Neural progenitor cell (in vitro differentiated cells): Measurements from ENCODE around the gene C3orf22. TPM values are rescaled to one million over a fixed set of nuclear protein-coding genes. Genes with fewer than 3 reads are reported as not detected.

Experiments used
- DNase-seq: peaks from one replicate; pipeline ENCODE4 v3.0.0-alpha.2; 2016; ENCODE audit warnings: low spot score
- H2AFZ ChIP-seq: fragments of 200-600 bp; sonication (generic); replicated peaks from 2 replicates; pipeline ENCODE4 v1.6.1; 2016; ENCODE audit warnings: antibody characterized with exemption
- H3F3A ChIP-seq: fragments of 200-600 bp; sonication (generic); 2 replicates; pipeline ENCODE4 v1.6.1; 2016; ENCODE audit warnings: antibody characterized with exemption, low read depth
- H3K27ac ChIP-seq: fragments of 200-600 bp; sonication (generic); 2 replicates; pipeline ENCODE4 v1.5.1; 2016; ENCODE audit warnings: mild to moderate bottlenecking
- H3K27me3 ChIP-seq: fragments of 200-600 bp; sonication (generic); 2 replicates; pipeline ENCODE4 v1.6.1; 2016; ENCODE audit warnings: mild to moderate bottlenecking, moderate library complexity
- H3K36me3 ChIP-seq: fragments of 200-600 bp; sonication (generic); 2 replicates; pipeline ENCODE4 v1.5.1; 2016
- H3K4me1 ChIP-seq: fragments of 200-600 bp; sonication (generic); 2 replicates; pipeline ENCODE4 v1.6.1; 2016; ENCODE audit warnings: mixed run types
- H3K4me2 ChIP-seq: fragments of 200-600 bp; sonication (generic); 2 replicates; pipeline ENCODE4 v1.6.1; 2016
- H3K4me3 ChIP-seq: fragments of 200-600 bp; sonication (generic); 2 replicates; pipeline ENCODE4 v1.5.1; 2016
- H3K79me2 ChIP-seq: fragments of 200-600 bp; sonication (generic); 2 replicates; pipeline ENCODE4 v1.6.1; 2016; ENCODE audit warnings: low read depth
- H3K9ac ChIP-seq: fragments of 200-600 bp; sonication (generic); 2 replicates; pipeline ENCODE4 v1.6.1; 2016
- H3K9me3 ChIP-seq: fragments of 200-600 bp; sonication (generic); 2 replicates; pipeline ENCODE4 v1.5.1; 2016; ENCODE audit warnings: low read depth
- H4K20me1 ChIP-seq: fragments of 200-600 bp; sonication (generic); 2 replicates; pipeline ENCODE4 v1.6.1; 2016; ENCODE audit warnings: low read depth
- H3K27ac Mint-ChIP-seq: 3 replicates; pipeline ENCODE4 v1.8.0; 2021; ENCODE audit warnings: mixed read lengths
- H3K27me3 Mint-ChIP-seq: 2 replicates; pipeline ENCODE4 v1.8.0; 2022; ENCODE audit warnings: low read depth, mild to moderate bottlenecking, inconsistent platforms, moderate library complexity, mixed read lengths; ENCODE audit not compliant: insufficient read depth
- H3K36me3 Mint-ChIP-seq: 3 replicates; pipeline ENCODE4 v1.8.0; 2021; ENCODE audit warnings: mixed read lengths
- H3K4me1 Mint-ChIP-seq: 3 replicates; pipeline ENCODE4 v1.8.0; 2021; ENCODE audit warnings: mixed read lengths
- H3K4me3 Mint-ChIP-seq: 3 replicates; pipeline ENCODE4 v1.8.0; 2021; ENCODE audit warnings: mild to moderate bottlenecking, moderate library complexity, mixed read lengths
- H3K9me3 Mint-ChIP-seq: 3 replicates; pipeline ENCODE4 v1.8.0; 2020; ENCODE audit warnings: mixed read lengths
- EZH2 ChIP-seq: fragments of 200-600 bp; sonication (generic); IDR thresholded peaks from 2 replicates; pipeline ENCODE4 v1.6.1; 2017; ENCODE audit warnings: antibody characterized with exemption, mild to moderate bottlenecking, moderate library complexity
- EZH2phosphoT487 ChIP-seq: fragments of 200-600 bp; sonication (generic); IDR thresholded peaks from 2 replicates; pipeline ENCODE4 v1.6.1; 2017; ENCODE audit warnings: antibody characterized with exemption
- total RNA-seq: library from RNA; depleted of rRNA; stranded (reverse); fragments of >200 nt; gene quantifications from 2 replicates; pipeline ENCODE4 v1.2.3, GENCODE V29; 2015; ENCODE audit warnings: low replicate concordance
- TF ChIP-seq, protein P1 (sequence below): fragments of 200-600 bp; sonication (generic); IDR thresholded peaks from 2 replicates; pipeline ENCODE4 v1.5.1; 2017; ENCODE audit warnings: antibody characterized with exemption, mild to moderate bottlenecking

C3orf22 gene
- total RNA-seq, 1 donor from 2014 or later: not detected

DNA sequence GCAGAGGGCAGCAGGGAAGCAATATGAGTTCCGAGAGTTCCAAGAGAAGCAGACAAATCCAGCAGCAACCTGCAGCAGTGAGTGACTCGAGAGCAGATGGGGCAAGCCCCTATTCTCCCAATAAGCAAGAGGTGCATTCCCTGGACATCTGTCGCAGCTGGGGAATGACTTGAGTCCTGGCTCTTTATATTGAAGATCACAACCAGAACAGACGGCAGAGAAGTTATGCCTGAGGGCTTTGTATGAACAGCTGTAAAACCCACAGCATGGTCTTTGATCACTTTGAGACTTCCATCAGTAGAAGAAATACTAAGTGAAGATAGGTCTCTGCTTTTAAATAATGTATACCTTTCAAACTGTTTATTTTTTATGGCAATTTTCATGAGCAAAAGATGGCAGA is 23.6 kb upstream of the C3orf22 start:
- Mint-ChIP-seq H3K27me3 (peaks cover under 1% of the 10 kb centered on the region), H3K9me3 (peaks cover 6% of the 10 kb centered on the region), H3K36me3 (no peaks in the 10 kb centered on the region), H3K27ac (no peak overlapping the region), H3K4me3 (no peak overlapping the region), H3K4me1 (no peaks in the 10 kb centered on the region)
- no peaks in the 10 kb centered on the region for H3K36me3 ChIP-seq
- DNase-seq: no peak
- no peak overlapping the region for H2AFZ ChIP-seq
- H4K20me1 ChIP-seq: no peaks in the 10 kb centered on the region
- H3K4me1 ChIP-seq: no peaks in the 10 kb centered on the region
- H3K4me2 ChIP-seq: no peak overlapping the region
- no peak overlapping the region for H3K9ac ChIP-seq
- TF ChIP-seq, protein P1, sequence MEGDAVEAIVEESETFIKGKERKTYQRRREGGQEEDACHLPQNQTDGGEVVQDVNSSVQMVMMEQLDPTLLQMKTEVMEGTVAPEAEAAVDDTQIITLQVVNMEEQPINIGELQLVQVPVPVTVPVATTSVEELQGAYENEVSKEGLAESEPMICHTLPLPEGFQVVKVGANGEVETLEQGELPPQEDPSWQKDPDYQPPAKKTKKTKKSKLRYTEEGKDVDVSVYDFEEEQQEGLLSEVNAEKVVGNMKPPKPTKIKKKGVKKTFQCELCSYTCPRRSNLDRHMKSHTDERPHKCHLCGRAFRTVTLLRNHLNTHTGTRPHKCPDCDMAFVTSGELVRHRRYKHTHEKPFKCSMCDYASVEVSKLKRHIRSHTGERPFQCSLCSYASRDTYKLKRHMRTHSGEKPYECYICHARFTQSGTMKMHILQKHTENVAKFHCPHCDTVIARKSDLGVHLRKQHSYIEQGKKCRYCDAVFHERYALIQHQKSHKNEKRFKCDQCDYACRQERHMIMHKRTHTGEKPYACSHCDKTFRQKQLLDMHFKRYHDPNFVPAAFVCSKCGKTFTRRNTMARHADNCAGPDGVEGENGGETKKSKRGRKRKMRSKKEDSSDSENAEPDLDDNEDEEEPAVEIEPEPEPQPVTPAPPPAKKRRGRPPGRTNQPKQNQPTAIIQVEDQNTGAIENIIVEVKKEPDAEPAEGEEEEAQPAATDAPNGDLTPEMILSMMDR: no peak
- no peak for TF ChIP-seq EZH2phosphoT487
- no peak for TF ChIP-seq EZH2
- no peaks in the 10 kb centered on the region for H3K27me3 ChIP-seq
- no peaks in the 10 kb centered on the region for H3F3A ChIP-seq
- no peaks in the 10 kb centered on the region for H3K79me2 ChIP-seq
- H3K9me3 ChIP-seq: no peaks in the 10 kb centered on the region
- no peak overlapping the region for H3K4me3 ChIP-seq
- H3K27ac ChIP-seq: no peak overlapping the region

DNA sequence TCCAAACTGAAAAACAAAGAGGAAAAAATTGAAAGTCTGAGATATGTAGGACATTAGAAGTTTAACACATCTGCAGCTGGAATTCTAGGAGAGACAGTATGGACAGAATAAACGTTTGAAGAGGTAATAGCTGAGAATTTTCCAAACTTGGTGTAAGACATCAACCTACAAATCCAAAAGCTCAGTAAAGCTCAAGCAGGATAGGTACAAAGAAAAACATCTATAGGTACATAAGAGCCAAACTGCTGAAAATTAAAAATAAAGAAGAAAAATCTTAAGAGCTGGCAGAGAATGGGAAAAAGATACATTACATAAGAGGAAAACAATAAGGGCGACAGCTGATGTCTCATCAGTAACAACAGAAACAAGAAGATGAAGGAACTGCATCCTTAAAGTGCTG is 22.8 kb upstream of the C3orf22 start:
- H3K27me3 ChIP-seq: no peaks in the 10 kb centered on the region

DNA sequence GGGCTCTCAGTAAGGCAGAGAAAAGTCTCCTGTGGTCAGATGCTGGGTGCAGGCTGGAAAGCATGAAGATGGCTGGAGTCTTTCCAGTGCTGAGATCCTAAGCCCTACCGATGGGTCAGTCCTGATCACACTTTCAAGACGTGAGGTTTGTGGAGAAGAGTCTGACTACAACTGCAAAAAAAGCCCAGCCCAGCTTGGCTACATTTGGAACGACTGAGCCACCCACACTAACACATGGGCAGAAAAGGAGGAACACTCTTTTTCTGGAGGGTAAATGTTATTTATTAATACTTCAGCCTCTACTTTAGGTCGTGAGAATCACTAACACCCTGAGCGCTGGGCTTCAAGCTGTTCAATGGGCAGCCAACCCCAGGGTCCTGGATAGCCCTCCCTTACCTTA is 22.0 kb upstream of the C3orf22 start:
- H3K27me3 Mint-ChIP-seq: no peaks in the 10 kb centered on the region
- H3K9me3 Mint-ChIP-seq: no peaks in the 10 kb centered on the region
- Histone ChIP-seq H3F3A (no peaks in the 10 kb centered on the region), H3K79me2 (no peaks in the 10 kb centered on the region), H3K4me2 (no peak overlapping the region), H2AFZ (no peak overlapping the region), H3K9ac (no peak overlapping the region), H3K27ac (no peak overlapping the region), H3K9me3 (no peaks in the 10 kb centered on the region), H3K36me3 (no peaks in the 10 kb centered on the region), H3K4me1 (no peaks in the 10 kb centered on the region), H3K27me3 (no peaks in the 10 kb centered on the region), H4K20me1 (no peaks in the 10 kb centered on the region), H3K4me3 (no peak overlapping the region)
- H3K4me3 Mint-ChIP-seq: no peak overlapping the region
- H3K36me3 Mint-ChIP-seq: no peaks in the 10 kb centered on the region
- H3K4me1 Mint-ChIP-seq: no peaks in the 10 kb centered on the region
- no peak overlapping the region for H3K27ac Mint-ChIP-seq
- no peak for TF ChIP-seq EZH2phosphoT487
- no peak for TF ChIP-seq EZH2
- TF ChIP-seq, protein P1: no peak
- DNase-seq: no peak

More for the DNA sequence above, 22.8 kb upstream of the C3orf22 start:
- no peaks in the 10 kb centered on the region for H3K36me3 Mint-ChIP-seq
- no peak for DNase-seq
- no peaks in the 10 kb centered on the region for H3K27me3 Mint-ChIP-seq
- Histone ChIP-seq H3K27ac (no peak overlapping the region), H3K79me2 (no peaks in the 10 kb centered on the region), H3K4me2 (no peak overlapping the region), H3K4me3 (no peak overlapping the region), H3F3A (no peaks in the 10 kb centered on the region), H3K9me3 (no peaks in the 10 kb centered on the region), H2AFZ (no peak overlapping the region), H3K4me1 (no peaks in the 10 kb centered on the region), H4K20me1 (no peaks in the 10 kb centered on the region), H3K36me3 (no peaks in the 10 kb centered on the region), H3K9ac (no peak overlapping the region)
- no peaks in the 10 kb centered on the region for H3K4me1 Mint-ChIP-seq
- TF ChIP-seq EZH2phosphoT487 (no peak), EZH2 (no peak)
- TF ChIP-seq, protein P1: no peak
- no peak overlapping the region for H3K27ac Mint-ChIP-seq
- H3K4me3 Mint-ChIP-seq: no peak overlapping the region
- no peaks in the 10 kb centered on the region for H3K9me3 Mint-ChIP-seq

DNA sequence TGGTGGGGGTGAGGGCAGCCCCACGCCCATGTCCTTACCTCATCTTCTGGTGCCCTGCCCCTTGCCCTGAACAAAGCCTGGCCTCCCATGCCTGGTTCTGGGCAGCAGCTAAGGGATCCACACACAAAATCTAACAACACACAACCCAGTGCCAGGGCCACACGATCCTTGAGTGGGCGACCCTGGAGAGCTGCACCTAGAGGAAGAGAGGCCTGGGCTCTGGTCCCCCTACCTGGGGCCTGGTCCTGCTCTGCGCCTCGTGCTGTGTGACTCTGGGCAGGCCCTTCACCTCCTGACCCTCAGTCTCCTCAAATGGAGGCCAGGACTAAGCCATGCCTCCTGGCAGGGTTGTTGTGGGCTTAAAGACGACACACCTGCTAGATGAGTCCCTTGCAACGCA is 20.0 kb upstream of the C3orf22 start:
- no peaks in the 10 kb centered on the region for H3K4me1 Mint-ChIP-seq
- TF ChIP-seq EZH2phosphoT487 (no peak), EZH2 (no peak)
- TF ChIP-seq, protein P1: no peak
- Histone ChIP-seq H3F3A (no peaks in the 10 kb centered on the region), H3K27me3 (no peaks in the 10 kb centered on the region), H3K9ac (no peak overlapping the region), H3K36me3 (no peaks in the 10 kb centered on the region), H3K4me3 (no peak overlapping the region), H3K9me3 (no peaks in the 10 kb centered on the region), H3K27ac (no peak overlapping the region), H2AFZ (no peak overlapping the region), H3K4me1 (no peaks in the 10 kb centered on the region), H4K20me1 (no peaks in the 10 kb centered on the region), H3K79me2 (no peaks in the 10 kb centered on the region), H3K4me2 (no peak overlapping the region)
- no peak overlapping the region for H3K27ac Mint-ChIP-seq
- no peaks in the 10 kb centered on the region for H3K9me3 Mint-ChIP-seq
- no peaks in the 10 kb centered on the region for H3K36me3 Mint-ChIP-seq
- no peak overlapping the region for H3K4me3 Mint-ChIP-seq
- H3K27me3 Mint-ChIP-seq: no peaks in the 10 kb centered on the region
- DNase-seq: no peak
